Body of pancreas (tissue), 4 donors: Measurements from ENCODE around the gene LRPPRC. TPM values are rescaled to one million over a fixed set of nuclear protein-coding genes. Genes with fewer than 3 reads are reported as not detected.

Experiments
- ATAC-seq: fragments of 150-250 bp; one replicate; pipeline ENCODE4 v1.9.1; 2016
- DNase-seq, 4 donors: peaks; one replicate each; pipeline ENCODE4 v3.0.0-alpha.2; 2019
- H3K27ac ChIP-seq, 4 donors: fragments of 200-600 bp; sonication (generic); 1 replicate in 3 of 4; 2 replicates in 1 of 4; pipeline versions ENCODE4 v1.5.1 to v1.6.1; 2016 to 2019; ENCODE audit warnings: mild to moderate bottlenecking in 1 of 4, mixed read lengths in 1 of 4, moderate library complexity in 1 of 4
- H3K27me3 ChIP-seq, 2 donors: fragments of 200-600 bp; sonication (generic); one replicate each; pipeline ENCODE4 v1.6.0; 2016; ENCODE audit warnings: mild to moderate bottlenecking in 1 of 2
- H3K36me3 ChIP-seq, 2 donors: fragments of 200-600 bp; sonication (generic); replicated peaks in 1 of 2; 2 replicates each; pipeline ENCODE4 v1.5.1; 2016; ENCODE audit warnings: low read depth in 2 of 2; ENCODE audit not compliant: insufficient read depth in 1 of 2
- H3K4me1 ChIP-seq: fragments of 200-600 bp; sonication (generic); one replicate; pipeline ENCODE4 v1.6.0; 2016
- H3K4me3 ChIP-seq, 2 donors: fragments of 200-600 bp; sonication (generic); 1 replicate in 1 of 2; 2 replicates in 1 of 2; pipeline ENCODE4 v1.5.1; 2016 to 2019
- H3K9me3 ChIP-seq, 3 donors: fragments of 200-600 bp; sonication (generic); 1 replicate in 2 of 3; 2 replicates in 1 of 3; pipeline ENCODE4 v1.5.1; 2016
- POLR2A ChIP-seq, 3 donors: fragments of 450-650 bp; IDR thresholded peaks; one replicate each; pipeline ENCODE4 v1.6.1; 2016; ENCODE audit warnings: antibody characterized with exemption in 3 of 3, mild to moderate bottlenecking in 2 of 3
- WGBS, 2 donors: methylation state at CpG; one replicate each; pipeline ENCODE4 v1.1.5; 2017; 5-methylcytosine and 5-hydroxymethylcytosine counted together
- intact Hi-C: fragments of 100-400 bp; cut with DNase I; formaldehyde crosslinking; loops from one replicate; pipeline ENCODE4 v1.15.1; 2023
- total RNA-seq, 2 donors: library from RNA; depleted of rRNA; stranded (reverse); fragments of >200 nt; gene quantifications; one replicate each; pipeline ENCODE4 v1.1.0, GENCODE V29; 2016
- TF ChIP-seq, protein P1 (sequence below), 7 experiments: fragments of 450-650 bp in 4 of 7; fragments of 200-600 bp in 3 of 7; sonication (generic) in 3 of 7; IDR thresholded peaks; one replicate each; pipeline ENCODE4 v1.5.1; 2016 to 2019; ENCODE audit warnings: antibody characterized with exemption in 7 of 7

Gene LRPPRC
- total RNA-seq, 2 donors from 2014 or later: 33.5 to 50.8 TPM

DNA sequence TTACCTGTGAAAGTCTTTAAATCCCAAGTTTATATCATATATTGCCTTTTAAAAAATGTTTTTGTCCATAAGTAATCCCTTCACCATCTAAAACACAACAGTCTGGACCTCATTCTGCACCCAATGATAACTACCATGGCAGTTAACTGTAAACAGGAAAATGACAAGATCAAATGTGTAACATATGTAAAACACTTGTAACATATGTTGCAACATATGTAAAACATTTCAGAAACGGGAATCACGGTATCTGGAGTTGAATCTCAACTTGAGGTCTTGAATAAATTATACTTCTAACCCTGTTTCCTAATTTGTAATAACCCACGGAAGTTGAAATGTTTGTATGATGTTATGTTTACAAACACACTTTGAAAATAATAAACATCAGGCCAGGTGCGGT, 6.2 kb downstream of the LRPPRC start:
- Histone ChIP-seq H3K36me3 (no peaks in the 10 kb centered on the region), H3K4me1 (peaks cover 16% of the 10 kb centered on the region), H3K27me3 (no peaks in the 10 kb centered on the region), H3K27ac (no peak overlapping the region), H3K4me3 (no peak overlapping the region), H3K9me3 (no peaks in the 10 kb centered on the region)
- WGBS, 2 donors: 82 to 90% methylated on average over 4 of the region's 4 CpGs
- ATAC-seq (no peak), DNase-seq (no peak)
- intact Hi-C loops: no loop called here
- TF ChIP-seq POLR2A (IDR thresholded peaks at IDR 0.05): no peak
- TF ChIP-seq, protein P1, sequence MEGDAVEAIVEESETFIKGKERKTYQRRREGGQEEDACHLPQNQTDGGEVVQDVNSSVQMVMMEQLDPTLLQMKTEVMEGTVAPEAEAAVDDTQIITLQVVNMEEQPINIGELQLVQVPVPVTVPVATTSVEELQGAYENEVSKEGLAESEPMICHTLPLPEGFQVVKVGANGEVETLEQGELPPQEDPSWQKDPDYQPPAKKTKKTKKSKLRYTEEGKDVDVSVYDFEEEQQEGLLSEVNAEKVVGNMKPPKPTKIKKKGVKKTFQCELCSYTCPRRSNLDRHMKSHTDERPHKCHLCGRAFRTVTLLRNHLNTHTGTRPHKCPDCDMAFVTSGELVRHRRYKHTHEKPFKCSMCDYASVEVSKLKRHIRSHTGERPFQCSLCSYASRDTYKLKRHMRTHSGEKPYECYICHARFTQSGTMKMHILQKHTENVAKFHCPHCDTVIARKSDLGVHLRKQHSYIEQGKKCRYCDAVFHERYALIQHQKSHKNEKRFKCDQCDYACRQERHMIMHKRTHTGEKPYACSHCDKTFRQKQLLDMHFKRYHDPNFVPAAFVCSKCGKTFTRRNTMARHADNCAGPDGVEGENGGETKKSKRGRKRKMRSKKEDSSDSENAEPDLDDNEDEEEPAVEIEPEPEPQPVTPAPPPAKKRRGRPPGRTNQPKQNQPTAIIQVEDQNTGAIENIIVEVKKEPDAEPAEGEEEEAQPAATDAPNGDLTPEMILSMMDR (IDR thresholded peaks at IDR 0.05): no peak

DNA sequence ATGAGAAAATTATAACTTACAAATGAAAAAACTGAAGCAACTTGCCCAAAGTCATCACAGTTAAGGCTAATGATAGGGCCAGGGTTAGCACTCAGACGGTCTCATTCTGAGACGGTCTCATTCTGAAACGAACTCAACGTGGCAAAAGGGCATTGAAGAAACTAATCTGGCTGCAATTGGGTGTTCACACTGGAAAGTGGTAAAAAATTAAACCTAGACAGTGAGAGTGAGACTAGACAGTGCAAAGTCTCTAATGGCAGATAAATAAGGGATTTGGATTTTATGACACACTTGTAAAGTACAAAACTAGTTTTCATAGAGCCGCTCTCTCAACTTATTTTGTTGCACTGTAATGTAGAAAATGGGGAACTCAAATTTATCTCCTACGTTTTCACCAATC, 9.2 kb downstream of the LRPPRC start:
- no peaks in the 10 kb centered on the region for H3K27me3 ChIP-seq
- ATAC-seq (no peak), DNase-seq (no peak)
- TF ChIP-seq, protein P1 (IDR thresholded peaks at IDR 0.05): no peak
- no peak for TF ChIP-seq POLR2A (IDR thresholded peaks at IDR 0.05)
- no peak overlapping the region for H3K27ac ChIP-seq
- intact Hi-C loops: no loop called here
- no peak overlapping the region for H3K4me3 ChIP-seq
- WGBS, 2 donors: 87 to 90% methylated on average over 6 of the region's 6 CpGs
- H3K9me3 ChIP-seq: no peaks in the 10 kb centered on the region
- no peaks in the 10 kb centered on the region for H3K4me1 ChIP-seq
- H3K36me3 ChIP-seq: no peaks in the 10 kb centered on the region

- intact Hi-C loops: no loop called here
- 90 to 96% methylated on average over 3 of the region's 3 CpGs for WGBS, 2 donors
- Histone ChIP-seq H3K9me3 (no peaks in the 10 kb centered on the region), H3K27ac (no peak overlapping the region), H3K36me3 (peaks cover 0 to 3% of the 10 kb centered on the region in 2 donors), H3K27me3 (no peaks in the 10 kb centered on the region), H3K4me3 (no peak overlapping the region), H3K4me1 (no peaks in the 10 kb centered on the region)
- ATAC-seq (no peak), DNase-seq (no peak)
- TF ChIP-seq, protein P1 (IDR thresholded peaks at IDR 0.05): no peak
- no peak for TF ChIP-seq POLR2A (IDR thresholded peaks at IDR 0.05)
These were observed 10.4 kb downstream of the LRPPRC start for GRCh38 chr2:43985359-43985758.

GRCh38 chr2:43984533-43984932, 11.3 kb downstream of the LRPPRC start:
- intact Hi-C loops: no loop called here
- Histone ChIP-seq H3K36me3 (peaks cover 0 to 6% of the 10 kb centered on the region in 2 donors), H3K27me3 (no peaks in the 10 kb centered on the region), H3K9me3 (no peaks in the 10 kb centered on the region), H3K4me1 (no peaks in the 10 kb centered on the region), H3K4me3 (no peak overlapping the region), H3K27ac (no peak overlapping the region)
- DNase-seq (no peak), ATAC-seq (no peak)
- TF ChIP-seq, protein P1 (IDR thresholded peaks at IDR 0.05): no peak
- no peak for TF ChIP-seq POLR2A (IDR thresholded peaks at IDR 0.05)
- WGBS, 2 donors: 86 to 98% methylated on average over 2 of the region's 2 CpGs

GRCh38 chr2:43980902-43981301, 14.9 kb downstream of the LRPPRC start:
- Histone ChIP-seq H3K36me3 (peaks cover 0 to 17% of the 10 kb centered on the region in 2 donors), H3K4me1 (no peaks in the 10 kb centered on the region), H3K4me3 (no peak overlapping the region), H3K27ac (no peak overlapping the region), H3K27me3 (no peaks in the 10 kb centered on the region), H3K9me3 (no peaks in the 10 kb centered on the region)
- DNase-seq (no peak), ATAC-seq (no peak)
- TF ChIP-seq, protein P1 (IDR thresholded peaks at IDR 0.05): no peak
- TF ChIP-seq POLR2A (IDR thresholded peaks at IDR 0.05): no peak
- 78 to 85% methylated on average over 2 of the region's 2 CpGs for WGBS, 2 donors
- intact Hi-C loops: no loop called here
